ENCODE results near the gene WDPCP. TPM values are rescaled to one million over a fixed set of nuclear protein-coding genes. Genes with fewer than 3 reads are reported as not detected.
"Not testable (repeated sequence)": the region's sequence is repeated elsewhere in the genome, so short reads cannot be mapped to it uniquely, and the experiment has no call there.

WDPCP gene
- total RNA-seq, 1 donor from 2014 or later = 4.3 TPM

DNA sequence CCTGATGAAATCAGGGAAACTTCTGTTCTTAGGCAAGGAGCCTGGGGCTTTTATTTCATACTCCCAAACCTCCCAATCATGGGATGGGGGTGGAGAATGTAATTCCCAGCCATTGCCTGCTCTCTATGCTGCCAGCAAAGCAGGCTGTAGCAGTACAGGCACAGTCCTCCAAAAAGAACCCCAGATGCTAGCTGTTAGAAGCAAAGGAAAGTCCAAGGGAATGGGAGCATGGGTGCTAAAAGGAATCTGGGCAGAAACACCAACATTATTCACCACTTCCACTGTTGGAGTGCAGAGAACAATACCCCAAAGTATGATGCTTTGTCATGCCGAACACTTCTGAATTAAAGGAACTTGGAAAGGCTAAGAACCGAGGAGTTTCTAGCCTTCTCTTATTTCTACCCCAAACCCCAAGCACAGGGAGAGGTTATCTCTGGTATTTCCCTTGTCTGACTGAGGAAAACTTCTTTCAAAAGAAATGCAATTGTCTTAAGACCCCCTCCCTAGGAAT is 25.2 kb upstream of the WDPCP start:
- DNase-seq = no peak
- Mint-ChIP-seq H3K36me3 (ENCODE audit: unreplicated experiment) (no peaks in the 10 kb centered on the region), H3K27ac (ENCODE audit: unreplicated experiment) (no peak overlapping the region), H3K27me3 (ENCODE audit: unreplicated experiment) (no peaks in the 10 kb centered on the region), H3K4me1 (ENCODE audit: low read depth, unreplicated experiment) (no peaks in the 10 kb centered on the region), H3K4me3 (ENCODE audit: unreplicated experiment) (no peak overlapping the region), H3K9me3 (ENCODE audit: unreplicated experiment) (no peaks in the 10 kb centered on the region)
- TF ChIP-seq, protein P1, sequence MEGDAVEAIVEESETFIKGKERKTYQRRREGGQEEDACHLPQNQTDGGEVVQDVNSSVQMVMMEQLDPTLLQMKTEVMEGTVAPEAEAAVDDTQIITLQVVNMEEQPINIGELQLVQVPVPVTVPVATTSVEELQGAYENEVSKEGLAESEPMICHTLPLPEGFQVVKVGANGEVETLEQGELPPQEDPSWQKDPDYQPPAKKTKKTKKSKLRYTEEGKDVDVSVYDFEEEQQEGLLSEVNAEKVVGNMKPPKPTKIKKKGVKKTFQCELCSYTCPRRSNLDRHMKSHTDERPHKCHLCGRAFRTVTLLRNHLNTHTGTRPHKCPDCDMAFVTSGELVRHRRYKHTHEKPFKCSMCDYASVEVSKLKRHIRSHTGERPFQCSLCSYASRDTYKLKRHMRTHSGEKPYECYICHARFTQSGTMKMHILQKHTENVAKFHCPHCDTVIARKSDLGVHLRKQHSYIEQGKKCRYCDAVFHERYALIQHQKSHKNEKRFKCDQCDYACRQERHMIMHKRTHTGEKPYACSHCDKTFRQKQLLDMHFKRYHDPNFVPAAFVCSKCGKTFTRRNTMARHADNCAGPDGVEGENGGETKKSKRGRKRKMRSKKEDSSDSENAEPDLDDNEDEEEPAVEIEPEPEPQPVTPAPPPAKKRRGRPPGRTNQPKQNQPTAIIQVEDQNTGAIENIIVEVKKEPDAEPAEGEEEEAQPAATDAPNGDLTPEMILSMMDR (IDR thresholded peaks at IDR 0.05; ENCODE audit: partially characterized antibody, unreplicated experiment) = no peak

DNA sequence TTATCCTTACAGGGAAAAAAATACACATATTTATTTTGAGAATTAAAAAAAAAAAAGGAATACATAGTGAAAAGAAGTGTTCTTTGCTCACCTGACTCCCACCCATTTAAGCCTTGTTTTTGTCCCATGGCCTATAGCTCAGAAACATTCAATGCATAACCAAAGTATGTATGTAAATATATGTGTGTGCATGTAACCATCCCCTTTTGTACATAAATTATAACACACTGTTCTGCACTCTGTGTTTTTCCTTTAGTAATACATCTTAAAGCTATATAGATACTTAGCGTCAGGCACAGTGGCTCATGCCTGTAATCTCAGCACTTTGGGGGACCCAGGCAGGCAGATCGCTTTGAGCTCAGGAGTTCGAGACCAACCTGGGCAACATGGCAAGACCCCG is 22.2 kb upstream of the WDPCP start:
- H3K27ac Mint-ChIP-seq (ENCODE audit: unreplicated experiment) = no peak overlapping the region
- H3K4me3 Mint-ChIP-seq (ENCODE audit: unreplicated experiment) = no peak overlapping the region

DNA sequence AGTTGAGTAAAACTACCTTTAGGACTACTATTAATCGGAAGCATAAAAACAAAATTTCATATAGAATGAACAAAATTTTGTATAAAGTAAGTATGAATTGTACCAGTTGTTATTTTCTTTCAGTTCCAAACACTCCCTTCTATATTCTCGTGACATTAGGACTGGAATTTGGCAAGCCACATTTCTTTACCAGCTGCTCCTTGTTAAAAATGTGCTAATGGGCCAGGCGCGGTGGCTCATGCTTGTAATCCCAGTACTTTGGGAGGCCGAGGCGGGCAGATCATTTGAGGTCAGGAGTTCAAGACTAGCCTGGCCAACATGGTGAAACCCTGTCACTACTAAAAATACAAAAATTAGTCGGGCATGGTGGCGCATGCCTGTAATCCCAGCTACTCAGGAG is 20.6 kb upstream of the WDPCP start:
- H3K4me3 Mint-ChIP-seq (ENCODE audit: unreplicated experiment); H3K27ac Mint-ChIP-seq (ENCODE audit: unreplicated experiment): not testable (repeated sequence)

More for the DNA sequence above, 22.2 kb upstream of the WDPCP start:
- Mint-ChIP-seq H3K9me3 (ENCODE audit: unreplicated experiment) (no peaks in the 10 kb centered on the region), H3K4me1 (ENCODE audit: low read depth, unreplicated experiment) (no peaks in the 10 kb centered on the region), H3K27me3 (ENCODE audit: unreplicated experiment) (no peaks in the 10 kb centered on the region), H3K36me3 (ENCODE audit: unreplicated experiment) (no peaks in the 10 kb centered on the region)
- DNase-seq = no peak
- TF ChIP-seq, protein P1 (IDR thresholded peaks at IDR 0.05; ENCODE audit: partially characterized antibody, unreplicated experiment) = no peak

DNA sequence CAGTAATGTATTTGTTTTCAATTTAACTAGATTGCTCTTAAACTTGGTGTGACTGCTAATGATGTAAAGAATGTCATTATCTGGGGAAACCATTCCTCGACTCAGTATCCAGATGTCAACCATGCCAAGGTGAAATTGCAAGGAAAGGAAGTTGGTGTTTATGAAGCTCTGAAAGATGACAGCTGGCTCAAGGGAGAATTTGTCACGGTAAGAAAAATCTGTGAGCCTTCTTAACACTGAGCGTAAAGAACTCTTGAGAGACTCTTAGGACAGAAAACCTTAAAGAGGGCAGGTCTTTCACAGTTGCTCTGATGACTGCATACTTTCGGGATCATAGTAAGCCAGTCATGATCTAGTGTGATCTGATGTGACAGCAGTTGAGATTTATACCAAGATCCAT is 16.4 kb upstream of the WDPCP start:
- no peaks in the 10 kb centered on the region for H3K36me3 Mint-ChIP-seq (ENCODE audit: unreplicated experiment)
- no peaks in the 10 kb centered on the region for H3K27me3 Mint-ChIP-seq (ENCODE audit: unreplicated experiment)
- no peak overlapping the region for H3K27ac Mint-ChIP-seq (ENCODE audit: unreplicated experiment)
- no peak overlapping the region for H3K4me3 Mint-ChIP-seq (ENCODE audit: unreplicated experiment)
- H3K9me3 Mint-ChIP-seq (ENCODE audit: unreplicated experiment) = no peaks in the 10 kb centered on the region
- no peaks in the 10 kb centered on the region for H3K4me1 Mint-ChIP-seq (ENCODE audit: low read depth, unreplicated experiment)
- TF ChIP-seq, protein P1 (IDR thresholded peaks at IDR 0.05; ENCODE audit: partially characterized antibody, unreplicated experiment) = no peak
- DNase-seq = no peak

More for the DNA sequence above, 20.6 kb upstream of the WDPCP start:
- H3K27me3 Mint-ChIP-seq (ENCODE audit: unreplicated experiment); H3K36me3 Mint-ChIP-seq (ENCODE audit: unreplicated experiment); DNase-seq; H3K4me1 Mint-ChIP-seq (ENCODE audit: low read depth, unreplicated experiment); H3K9me3 Mint-ChIP-seq (ENCODE audit: unreplicated experiment): not testable (repeated sequence)

DNA sequence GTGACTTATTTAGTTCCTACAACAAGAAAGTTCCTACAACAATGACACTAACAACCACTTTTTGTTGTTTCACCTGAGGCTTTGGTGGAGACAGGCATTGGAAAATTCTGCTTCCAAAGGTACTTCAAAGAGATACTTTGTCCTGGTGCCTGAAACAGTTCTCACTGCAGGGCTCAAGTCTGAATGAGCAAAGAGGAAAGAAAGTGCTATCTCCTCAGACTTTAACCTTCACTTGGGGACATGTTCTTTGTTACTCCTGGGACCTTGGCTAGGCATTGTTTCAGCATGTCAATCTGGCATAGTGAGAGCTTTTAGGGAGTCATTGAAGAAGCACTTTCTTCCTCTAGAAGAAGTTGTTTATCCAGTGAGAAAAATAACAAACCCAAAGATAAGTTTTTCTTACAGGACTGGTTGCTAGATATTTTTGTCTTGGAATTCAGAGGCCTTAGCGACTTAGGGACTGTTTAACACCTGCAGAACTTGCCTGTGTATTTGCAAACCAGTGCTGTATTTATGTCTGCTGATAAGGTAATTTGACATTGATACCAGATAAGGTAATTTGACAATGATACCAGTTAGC is 12.7 kb upstream of the WDPCP start:
- no peaks in the 10 kb centered on the region for H3K36me3 Mint-ChIP-seq (ENCODE audit: unreplicated experiment)

More for the DNA sequence above, 12.7 kb upstream of the WDPCP start:
- no peak overlapping the region for H3K27ac Mint-ChIP-seq (ENCODE audit: unreplicated experiment)
- H3K27me3 Mint-ChIP-seq (ENCODE audit: unreplicated experiment) = no peaks in the 10 kb centered on the region
- no peak overlapping the region for H3K4me3 Mint-ChIP-seq (ENCODE audit: unreplicated experiment)
- H3K9me3 Mint-ChIP-seq (ENCODE audit: unreplicated experiment) = no peaks in the 10 kb centered on the region
- H3K4me1 Mint-ChIP-seq (ENCODE audit: low read depth, unreplicated experiment) = no peaks in the 10 kb centered on the region
- TF ChIP-seq, protein P1 (IDR thresholded peaks at IDR 0.05; ENCODE audit: partially characterized antibody, unreplicated experiment) = no peak
- DNase-seq = no peak
